Vagina (tissue), 2 donors: Measurements from ENCODE around the gene SLC25A15. TPM values are rescaled to one million over a fixed set of nuclear protein-coding genes. Genes with fewer than 3 reads are reported as not detected.
A peak's percentile ranks its signal among the peaks of the same experiment; 100 is the strongest.

ENCODE experiments used
- DNase-seq, 2 donors: peaks; one replicate each; pipeline ENCODE4 v3.0.0-alpha.2; 2017; ENCODE audit errors: extremely low spot score in 2 of 2
- H3K27ac ChIP-seq: fragments of 200-600 bp; sonication (generic); one replicate; pipeline ENCODE4 v1.5.1; 2019
- H3K27me3 ChIP-seq: fragments of 200-600 bp; sonication (generic); one replicate; pipeline ENCODE4 v1.5.1; 2019
- H3K36me3 ChIP-seq, 2 donors: fragments of 200-600 bp; sonication (generic); one replicate each; pipeline ENCODE4 v1.5.1; 2017 to 2019
- H3K4me1 ChIP-seq: fragments of 200-600 bp; sonication (generic); one replicate; pipeline ENCODE4 v1.5.1; 2019
- H3K4me3 ChIP-seq, 2 donors: fragments of 200-600 bp; sonication (generic); 1 replicate in 1 of 2; 2 replicates in 1 of 2; pipeline ENCODE4 v1.5.1; 2016 to 2019
- H3K9me3 ChIP-seq: fragments of 200-600 bp; sonication (generic); one replicate; pipeline ENCODE4 v1.5.1; 2019
- POLR2A ChIP-seq, 2 donors: fragments of 450-650 bp; IDR thresholded peaks; one replicate each; pipeline ENCODE4 v1.6.1; 2017; ENCODE audit warnings: antibody characterized with exemption in 2 of 2, mild to moderate bottlenecking in 2 of 2, moderate library complexity in 2 of 2
- POLR2AphosphoS5 ChIP-seq, 2 donors: sonication (generic); formaldehyde crosslinking; IDR thresholded peaks; one replicate each; pipeline ENCODE4 v1.9.0; 2017; ENCODE audit warnings: antibody characterized with exemption in 2 of 2, mild to moderate bottlenecking in 2 of 2, low read depth in 1 of 2; ENCODE audit not compliant: insufficient read depth in 1 of 2
- intact Hi-C: fragments of 100-400 bp; cut with DNase I; formaldehyde crosslinking; loops from one replicate; pipeline ENCODE4 v1.15.1; 2023
- total RNA-seq: library from RNA; depleted of rRNA; stranded (reverse); fragments of >200 nt; gene quantifications from one replicate; pipeline ENCODE4 v1.2.3, GENCODE V29; 2016
- TF ChIP-seq, protein P1 (sequence below), 3 experiments: fragments of 450-650 bp in 2 of 3; fragments of 200-600 bp in 1 of 3; sonication (generic) in 1 of 3; IDR thresholded peaks; one replicate each; pipeline ENCODE4 v1.5.1; 2017 to 2019; ENCODE audit warnings: antibody characterized with exemption in 3 of 3, mild to moderate bottlenecking in 2 of 3, moderate library complexity in 2 of 3

SLC25A15 gene
- 7.1 TPM for total RNA-seq

DNA sequence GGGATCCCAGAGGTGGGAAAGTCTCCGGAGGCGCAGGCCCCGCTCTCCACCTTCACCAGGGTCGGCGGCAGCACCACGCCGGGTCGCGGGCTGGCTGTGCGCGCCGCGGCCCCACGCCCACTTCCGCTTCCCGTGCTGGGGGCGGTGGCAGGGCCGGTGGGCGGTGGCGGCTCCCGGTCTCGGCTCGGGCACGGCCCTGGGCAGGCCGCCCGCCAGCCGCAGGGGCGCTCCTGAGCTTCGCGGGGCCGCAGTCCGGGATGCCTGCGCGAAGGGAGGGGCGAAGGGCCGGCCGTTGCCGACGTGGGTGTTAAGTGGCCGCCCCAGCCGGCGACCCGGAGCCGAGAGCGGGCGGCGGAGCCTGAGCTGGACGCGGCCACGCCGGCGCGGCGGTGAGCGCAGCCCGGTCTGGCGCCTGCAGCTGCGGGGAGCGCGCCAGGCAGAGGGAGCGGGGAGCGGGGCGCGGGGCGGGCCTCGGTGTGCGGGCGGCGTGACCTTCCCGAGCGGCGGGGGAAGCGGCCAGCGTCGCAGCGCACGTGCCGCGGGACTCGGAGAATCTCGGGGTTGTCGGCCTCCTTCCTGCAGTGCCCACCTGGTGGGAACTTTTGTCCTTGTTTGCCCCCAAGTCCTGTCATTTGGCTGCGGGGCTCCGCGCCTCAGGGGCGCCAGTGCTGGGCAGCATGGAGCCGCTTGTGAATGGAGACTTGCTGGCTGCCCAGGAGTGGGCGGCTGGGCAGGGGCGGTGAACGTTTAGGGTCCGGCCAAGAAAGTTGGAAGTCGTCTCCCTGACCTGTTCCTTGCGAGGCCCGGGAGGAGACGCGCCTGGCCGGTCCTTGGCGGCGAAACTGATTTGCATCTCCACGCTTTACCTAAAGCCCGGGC, at the start of gene SLC25A15:
SLC25A15 (plus strand) TSS at position 337 of the 879 bp plus-strand sequence. CDS start 3,616 bp downstream, outside the sequence.
- peaks cover 13% of the 10 kb centered on the region for H3K4me1 ChIP-seq
- H3K36me3 ChIP-seq = peaks cover 0 to 3% of the 10 kb centered on the region in 2 donors
- no peak for DNase-seq
- peak within 1 kb of the TSS; percentile 84 for H3K27ac ChIP-seq
- H3K4me3 ChIP-seq = peak within 1 kb of the TSS; percentile 58 to 89
- TF ChIP-seq POLR2AphosphoS5 (IDR thresholded peaks at IDR 0.05; ENCODE audit: insufficient read depth in 1 of 2, low read depth in 1 of 2) = no peak
- no peak for TF ChIP-seq POLR2A (IDR thresholded peaks at IDR 0.05)
- TF ChIP-seq, protein P1, sequence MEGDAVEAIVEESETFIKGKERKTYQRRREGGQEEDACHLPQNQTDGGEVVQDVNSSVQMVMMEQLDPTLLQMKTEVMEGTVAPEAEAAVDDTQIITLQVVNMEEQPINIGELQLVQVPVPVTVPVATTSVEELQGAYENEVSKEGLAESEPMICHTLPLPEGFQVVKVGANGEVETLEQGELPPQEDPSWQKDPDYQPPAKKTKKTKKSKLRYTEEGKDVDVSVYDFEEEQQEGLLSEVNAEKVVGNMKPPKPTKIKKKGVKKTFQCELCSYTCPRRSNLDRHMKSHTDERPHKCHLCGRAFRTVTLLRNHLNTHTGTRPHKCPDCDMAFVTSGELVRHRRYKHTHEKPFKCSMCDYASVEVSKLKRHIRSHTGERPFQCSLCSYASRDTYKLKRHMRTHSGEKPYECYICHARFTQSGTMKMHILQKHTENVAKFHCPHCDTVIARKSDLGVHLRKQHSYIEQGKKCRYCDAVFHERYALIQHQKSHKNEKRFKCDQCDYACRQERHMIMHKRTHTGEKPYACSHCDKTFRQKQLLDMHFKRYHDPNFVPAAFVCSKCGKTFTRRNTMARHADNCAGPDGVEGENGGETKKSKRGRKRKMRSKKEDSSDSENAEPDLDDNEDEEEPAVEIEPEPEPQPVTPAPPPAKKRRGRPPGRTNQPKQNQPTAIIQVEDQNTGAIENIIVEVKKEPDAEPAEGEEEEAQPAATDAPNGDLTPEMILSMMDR (IDR thresholded peaks at IDR 0.05) = no peak
- H3K9me3 ChIP-seq = no peaks in the 10 kb centered on the region
- intact Hi-C loops = loop anchor here (2.0 kb wide), 1 partner anchor 271 kb away; the partner anchor contains the start of gene WBP4
- H3K27me3 ChIP-seq = no peaks in the 10 kb centered on the region

DNA sequence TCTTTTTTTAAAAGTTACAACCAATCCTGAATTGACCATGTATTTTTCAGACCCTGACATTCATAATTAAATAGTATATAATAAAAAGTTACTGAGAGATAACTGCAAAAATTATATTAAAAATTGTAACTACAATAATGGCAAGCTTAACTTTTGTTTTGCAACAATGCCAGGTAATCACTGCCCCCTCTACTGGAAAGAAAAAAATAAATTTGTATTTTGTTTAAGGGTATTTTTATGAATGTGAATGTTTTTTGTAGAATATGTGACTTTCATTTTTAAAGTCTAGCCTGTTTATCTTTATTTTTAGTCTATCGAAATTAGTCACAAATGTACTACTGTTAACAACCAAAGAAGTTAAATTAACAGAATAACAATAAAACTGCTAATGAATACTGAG, 40.1 kb upstream of the SLC25A15 start:
- Histone ChIP-seq H3K9me3 (no peaks in the 10 kb centered on the region), H3K36me3 (peaks cover 0 to 33% of the 10 kb centered on the region in 2 donors), H3K27me3 (no peaks in the 10 kb centered on the region), H3K4me1 (no peaks in the 10 kb centered on the region), H3K27ac (no peak overlapping the region), H3K4me3 (no peak overlapping the region)
- no peak for DNase-seq
- TF ChIP-seq POLR2AphosphoS5 (IDR thresholded peaks at IDR 0.05; ENCODE audit: insufficient read depth in 1 of 2, low read depth in 1 of 2) (no peak), POLR2A (IDR thresholded peaks at IDR 0.05) (no peak)
- intact Hi-C loops = no loop called here

GRCh38 chr13:40755082-40755700, 34.2 kb upstream of the SLC25A15 start:
- DNase-seq = no peak
- TF ChIP-seq, protein P1 (IDR thresholded peaks at IDR 0.05) = no peak
- TF ChIP-seq POLR2AphosphoS5 (IDR thresholded peaks at IDR 0.05; ENCODE audit: insufficient read depth in 1 of 2, low read depth in 1 of 2) (no peak), POLR2A (IDR thresholded peaks at IDR 0.05) (no peak)
- Histone ChIP-seq H3K4me3 (no peak overlapping the region), H3K27me3 (no peaks in the 10 kb centered on the region), H3K36me3 (peaks cover 0 to 46% of the 10 kb centered on the region in 2 donors), H3K4me1 (no peaks in the 10 kb centered on the region), H3K9me3 (no peaks in the 10 kb centered on the region), H3K27ac (no peak overlapping the region)
- intact Hi-C loops = no loop called here

DNA sequence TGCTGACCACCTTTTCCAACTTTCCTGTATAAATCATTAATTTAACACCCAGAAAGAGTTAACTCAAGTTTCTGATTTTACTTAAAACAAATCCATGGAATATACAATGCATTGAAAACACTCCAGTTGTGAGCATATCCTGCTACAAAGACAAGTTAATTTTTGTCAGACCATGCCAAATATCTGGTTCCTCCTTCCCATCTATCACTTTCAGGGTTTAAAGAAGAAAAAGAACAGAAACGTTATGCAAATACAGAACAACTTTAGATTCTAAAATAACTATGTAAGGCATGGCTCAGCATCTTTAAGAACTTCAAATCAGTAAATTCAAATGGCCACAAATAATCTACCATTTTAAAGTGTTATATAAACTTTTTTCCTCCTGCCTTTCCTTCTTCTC, 33.4 kb upstream of the SLC25A15 start:
- Histone ChIP-seq H3K4me3 (no peak overlapping the region), H3K27me3 (no peaks in the 10 kb centered on the region), H3K36me3 (peaks cover 0 to 42% of the 10 kb centered on the region in 2 donors), H3K27ac (no peak overlapping the region), H3K9me3 (no peaks in the 10 kb centered on the region), H3K4me1 (no peaks in the 10 kb centered on the region)
- intact Hi-C loops = no loop called here
- no peak for DNase-seq
- TF ChIP-seq POLR2AphosphoS5 (IDR thresholded peaks at IDR 0.05; ENCODE audit: insufficient read depth in 1 of 2, low read depth in 1 of 2) (no peak), POLR2A (IDR thresholded peaks at IDR 0.05) (no peak)
- TF ChIP-seq, protein P1 (IDR thresholded peaks at IDR 0.05) = no peak

DNA sequence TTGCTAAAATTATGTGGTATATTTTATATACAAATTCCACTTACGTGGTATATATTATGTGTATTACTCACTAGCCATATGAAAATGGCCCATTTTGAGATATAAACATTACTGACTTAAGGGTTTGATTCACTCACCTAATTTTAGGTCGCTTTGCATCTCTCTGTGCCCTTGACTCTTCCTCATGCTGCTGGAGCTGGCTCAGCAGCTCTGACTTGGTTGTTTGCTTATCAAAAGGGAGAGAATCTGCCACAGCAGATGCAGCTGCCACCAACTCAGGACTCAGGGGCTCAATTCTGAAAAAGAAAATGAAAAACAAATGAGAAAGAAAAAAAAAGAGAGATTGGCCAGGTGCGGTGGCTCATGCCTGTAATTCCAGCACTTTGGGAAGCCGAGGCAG, 30.6 kb upstream of the SLC25A15 start:
- no peaks in the 10 kb centered on the region for H3K9me3 ChIP-seq
- H3K27me3 ChIP-seq = no peaks in the 10 kb centered on the region
- H3K36me3 ChIP-seq = peaks cover 0 to 24% of the 10 kb centered on the region in 2 donors
- no peak overlapping the region for H3K4me3 ChIP-seq
- no peak overlapping the region for H3K27ac ChIP-seq
- H3K4me1 ChIP-seq = no peaks in the 10 kb centered on the region
- TF ChIP-seq POLR2A (IDR thresholded peaks at IDR 0.05) (no peak), POLR2AphosphoS5 (IDR thresholded peaks at IDR 0.05; ENCODE audit: insufficient read depth in 1 of 2, low read depth in 1 of 2) (no peak)
- TF ChIP-seq, protein P1 (IDR thresholded peaks at IDR 0.05) = no peak
- intact Hi-C loops = no loop called here
- DNase-seq = no peak
